MCF 10A (cell line): ENCODE results near the gene EME1. TPM values are rescaled to one million over a fixed set of nuclear protein-coding genes. Genes with fewer than 3 reads are reported as not detected.
A peak's percentile ranks its signal among the peaks of the same experiment; 100 is the strongest.

Experiments
- BruUV-seq: library from RNA; stranded (reverse); fragments of 400-500 nt; replicated peaks from 2 replicates; lab custom pipeline; 2021; lab: Mats Ljungman, UMichigan
- CTCF ChIA-PET: fragments of 300-600 bp; sonication (Branson Sonifier 250); formaldehyde crosslinking; extraction: SDS; loops from one replicate; lab custom pipeline; 2021; ENCODE audit warnings: antibody characterized with exemption, inconsistent platforms; lab: Yijun Ruan, JAX
- POLR2A ChIA-PET: fragments of 300-600, 350-650 bp; sonication (Branson Sonifier 250); formaldehyde crosslinking; extraction: SDS; loops from one replicate; lab custom pipeline; 2020; ENCODE audit warnings: antibody characterized with exemption, inconsistent platforms; lab: Yijun Ruan, JAX
- DNase-seq: peaks from one replicate; pipeline ENCODE4 v3.0.0-alpha.2; 2018; ENCODE audit not compliant: unreplicated experiment
- H3K27ac Mint-ChIP-seq: one replicate; pipeline ENCODE4 v1.8.0; 2022; ENCODE audit warnings: mild to moderate bottlenecking, low read depth, mixed read lengths; ENCODE audit not compliant: unreplicated experiment
- H3K27me3 Mint-ChIP-seq: one replicate; pipeline ENCODE4 v1.8.0; 2022; ENCODE audit warnings: mixed read lengths; ENCODE audit not compliant: insufficient read depth, unreplicated experiment
- H3K36me3 Mint-ChIP-seq: one replicate; pipeline ENCODE4 v1.8.0; 2022; ENCODE audit warnings: mild to moderate bottlenecking, moderate library complexity, mixed read lengths; ENCODE audit not compliant: insufficient read depth, unreplicated experiment
- H3K4me1 Mint-ChIP-seq: one replicate; pipeline ENCODE4 v1.8.0; 2022; ENCODE audit warnings: mixed read lengths; ENCODE audit not compliant: insufficient read depth, unreplicated experiment
- H3K4me3 Mint-ChIP-seq: one replicate; pipeline ENCODE4 v1.8.0; 2022; ENCODE audit warnings: mild to moderate bottlenecking, moderate library complexity, mixed read lengths; ENCODE audit not compliant: unreplicated experiment
- H3K9me3 Mint-ChIP-seq: one replicate; pipeline ENCODE4 v1.8.0; 2022; ENCODE audit warnings: mixed read lengths; ENCODE audit not compliant: unreplicated experiment
- CTCF ChIP-seq: fragments of 200-600 bp; IDR thresholded peaks from one replicate; pipeline ENCODE4 v1.8.0; 2022; ENCODE audit warnings: antibody characterized with exemption, mild to moderate bottlenecking; ENCODE audit not compliant: unreplicated experiment
- intact Hi-C: fragments of 100-400 bp; cut with micrococcal nuclease; formaldehyde crosslinking; loops from 2 replicates; pipeline ENCODE4 v1.14.1; 2022
- total RNA-seq: library from RNA; stranded (reverse); gene quantifications from 2 replicates; pipeline ENCODE4 v1.2.3, GENCODE V29; 2022

Gene EME1
- total RNA-seq, 1 experiment from 2014 or later = 6.0 TPM

GRCh38 chr17:50352693-50353599, 20.1 kb upstream of the EME1 start:
- H3K36me3 Mint-ChIP-seq = peaks cover 18% of the 10 kb centered on the region
- no peak for TF ChIP-seq CTCF
- ChIA-PET POLR2A (interaction anchor here (0.6 to 1.9 kb wide), 3 partner anchors 10 to 366 kb away, joined by 3 to 7 read pairs (median 4); partner anchors contain the start of gene LUC7L3), CTCF (interaction anchor here (1.2 to 2.4 kb wide), 2 partner anchors 9 to 44 kb away, joined by 3 to 13 read pairs; partner anchors contain the start of gene LRRC59)
- no peak for DNase-seq
- H3K27me3 Mint-ChIP-seq = no peaks in the 10 kb centered on the region
- H3K9me3 Mint-ChIP-seq = no peaks in the 10 kb centered on the region
- peaks cover 20% of the 10 kb centered on the region for H3K4me1 Mint-ChIP-seq
- intact Hi-C loops = no loop called here
- H3K4me3 Mint-ChIP-seq = no peak overlapping the region
- BruUV-seq = no TSS peak
- H3K27ac Mint-ChIP-seq = peak overlapping the region; percentile 25

GRCh38 chr17:50353600-50354195, 19.3 kb upstream of the EME1 start:
- Mint-ChIP-seq H3K27ac (no peak overlapping the region), H3K27me3 (no peaks in the 10 kb centered on the region), H3K9me3 (no peaks in the 10 kb centered on the region), H3K36me3 (peaks cover 23% of the 10 kb centered on the region), H3K4me1 (peaks cover 13% of the 10 kb centered on the region), H3K4me3 (no peak overlapping the region)
- BruUV-seq = no TSS peak
- ChIA-PET CTCF (interaction anchor here (0.8 kb wide), 2 partner anchors 8 to 126 kb away, joined by 3 to 4 read pairs; no protein-coding TSS in a partner anchor), POLR2A (interaction anchor here (0.6 to 1.3 kb wide), 2 partner anchors 8 to 12 kb away, joined by 3 read pairs; no protein-coding TSS in a partner anchor)
- intact Hi-C loops = no loop called here
- DNase-seq = no peak
- TF ChIP-seq CTCF = no peak

- DNase-seq = no peak
- CTCF ChIA-PET = interaction anchor here (0.6 to 0.8 kb wide), 3 partner anchors 8 to 341 kb away, joined by 3 to 4 read pairs (median 3); no protein-coding TSS in a partner anchor
- no TSS peak for BruUV-seq
- Mint-ChIP-seq H3K27ac (no peak overlapping the region), H3K4me1 (peaks cover 8% of the 10 kb centered on the region), H3K36me3 (peaks cover 27% of the 10 kb centered on the region), H3K9me3 (no peaks in the 10 kb centered on the region), H3K4me3 (no peak overlapping the region), H3K27me3 (no peaks in the 10 kb centered on the region)
- no peak for TF ChIP-seq CTCF
- POLR2A ChIA-PET = interaction anchor here (0.6 to 1.3 kb wide), 2 partner anchors 8 to 12 kb away, joined by 3 read pairs; no protein-coding TSS in a partner anchor
- intact Hi-C loops = no loop called here
Observed at GRCh38 chr17:50354198-50354597, 18.8 kb upstream of the EME1 start.
